Transverse colon (tissue), 4 donors: ENCODE data around the gene LPCAT3.

Experiments
- CTCF ChIP-seq, 5 experiments: fragments of 200-600 bp in 3 of 5; fragments of 450-650 bp in 2 of 5; sonication (generic) in 3 of 5; IDR thresholded peaks; 1 replicate in 2 of 5; 2 replicates in 3 of 5; pipeline ENCODE4 v1.5.1; 2016 to 2017; ENCODE audit warnings: antibody characterized with exemption in 5 of 5, inconsistent platforms in 3 of 5, mild to moderate bottlenecking in 2 of 5, moderate library complexity in 1 of 5
- EP300 ChIP-seq: sonication (generic); formaldehyde crosslinking; IDR thresholded peaks from one replicate; pipeline ENCODE4 v1.6.1; 2017; ENCODE audit warnings: antibody characterized with exemption, low read depth
- POLR2A ChIP-seq: fragments of 450-650 bp; IDR thresholded peaks from one replicate; pipeline ENCODE4 v1.6.1; 2016; ENCODE audit warnings: antibody characterized with exemption, mild to moderate bottlenecking, moderate library complexity
- POLR2AphosphoS5 ChIP-seq, 3 donors: sonication (generic); formaldehyde crosslinking; IDR thresholded peaks; one replicate each; pipeline ENCODE4 v1.6.1; 2016; ENCODE audit warnings: antibody characterized with exemption in 3 of 3

DNA sequence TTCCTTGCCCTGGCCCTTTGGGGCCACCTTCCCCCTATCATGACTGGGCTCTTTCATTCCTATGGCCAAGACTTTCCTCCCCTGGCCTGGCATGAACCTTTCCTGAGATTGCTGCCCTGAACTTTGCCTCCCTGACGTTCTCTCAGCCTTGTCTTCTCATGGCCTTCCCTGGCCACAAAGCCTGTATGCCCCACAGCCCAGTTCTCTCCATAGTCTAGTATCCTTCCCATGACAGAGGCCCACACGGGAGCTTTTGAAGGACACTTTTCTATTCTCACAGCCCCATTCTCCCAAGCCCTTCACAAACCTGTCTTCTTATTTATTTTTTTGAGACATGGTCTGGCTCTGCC is 79.1 kb downstream of the LPCAT3 start:
- TF ChIP-seq CTCF (IDR thresholded peaks at IDR 0.05) (no peak), POLR2AphosphoS5 (IDR thresholded peaks at IDR 0.05) (peak in 1 of 3 donors; percentile 9), POLR2A (no peak), EP300 (no peak)
